B cell (primary cell): Measurements from ENCODE around the gene TIMM44.

ENCODE experiments used
- CTCF ChIP-seq: fragments of 200-600 bp; IDR thresholded peaks from one replicate; pipeline ENCODE4 v1.8.0; 2022; ENCODE audit warnings: antibody characterized with exemption, mild to moderate bottlenecking
- EZH2 ChIP-seq: IDR thresholded peaks from 2 replicates; pipeline ENCODE4 v1.6.1; 2012; ENCODE audit warnings: borderline replicate concordance, low read depth, mild to moderate bottlenecking, moderate library complexity, low read length; ENCODE audit not compliant: insufficient read depth, poor library complexity, severe bottlenecking

GRCh38 chr19:7932930-7933300 is 10.6 kb downstream of the TIMM44 start:
- TF ChIP-seq CTCF, result no peak
- no peak for TF ChIP-seq EZH2
